H1 (cell line): ENCODE measurements around the gene VAT1L. TPM values are rescaled to one million over a fixed set of nuclear protein-coding genes. Genes with fewer than 3 reads are reported as not detected.

Source experiments
- CTCF ChIA-PET: fragments of 300-600 bp; sonication (Branson Sonifier 250); formaldehyde crosslinking; loops from one replicate; lab custom pipeline; 2021; ENCODE audit not compliant: partially characterized antibody; lab: Charles Lee
- POLR2A ChIA-PET: fragments of 300-600 bp; sonication (Branson Sonifier 250); formaldehyde crosslinking; loops from one replicate; lab custom pipeline; 2021; ENCODE audit warnings: inconsistent platforms; ENCODE audit not compliant: partially characterized antibody; lab: Charles Lee
- DNase-seq, 2 experiments: peaks; one replicate each; pipeline versions ENCODE4 v3.0.0 to v3.0.0-alpha.2; 2010 to 2022; ENCODE audit warnings: low spot score in 2 of 2, low read depth in 1 of 2, mixed read lengths in 1 of 2
- FAIRE-seq: peaks from 2 replicates; lab custom pipeline; 2011; peaks lifted over from hg19 to GRCh38; lab: Jason Lieb, UNC
- H2AFZ ChIP-seq: 2 replicates; pipeline ENCODE4 v1.8.1; 2012; ENCODE audit warnings: low read length, inconsistent platforms
- H2AK5ac ChIP-seq: 2 replicates; pipeline ENCODE4 v1.6.1; 2013; ENCODE audit warnings: low read depth, low read length
- H2BK120ac ChIP-seq: replicated peaks from 2 replicates; pipeline ENCODE3; 2013; ENCODE audit warnings: low read depth, low read length, inconsistent platforms
- H2BK12ac ChIP-seq: 2 replicates; pipeline ENCODE4 v1.6.1; 2013; ENCODE audit warnings: low read depth, low read length
- H2BK15ac ChIP-seq: 2 replicates; pipeline ENCODE4 v1.6.1; 2013; ENCODE audit warnings: low read length
- H2BK20ac ChIP-seq: 2 replicates; pipeline ENCODE4 v1.6.1; 2013; ENCODE audit warnings: low read length
- H2BK5ac ChIP-seq: 2 replicates; pipeline ENCODE4 v1.6.1; 2013; ENCODE audit warnings: low read depth, low read length
- H3K14ac ChIP-seq: 2 replicates; pipeline ENCODE4 v1.6.1; 2013; ENCODE audit warnings: inconsistent platforms; ENCODE audit not compliant: insufficient read length
- H3K18ac ChIP-seq: 2 replicates; pipeline ENCODE4 v1.6.1; 2013; ENCODE audit warnings: low read length; ENCODE audit errors: extremely low read depth
- H3K23ac ChIP-seq: 2 replicates; pipeline ENCODE4 v1.6.1; 2013; ENCODE audit warnings: inconsistent platforms; ENCODE audit not compliant: insufficient read length
- H3K23me2 ChIP-seq: 2 replicates; pipeline ENCODE4 v1.6.1; 2013; ENCODE audit warnings: low read depth, low read length
- H3K27ac ChIP-seq: 2 replicates; pipeline ENCODE4 v1.6.1; 2011; ENCODE audit warnings: low read depth, low read length, inconsistent platforms
- H3K27me3 ChIP-seq, 4 experiments: replicated peaks in 1 of 4; 1 replicate in 1 of 4; 2 replicates in 3 of 4; pipeline versions ENCODE4 v1.6.1 to v1.8.1; 2011 to 2013; ENCODE audit warnings: low read length in 3 of 4, mild to moderate bottlenecking in 3 of 4, inconsistent platforms in 2 of 4, mixed read lengths in 2 of 4, moderate library complexity in 1 of 4; ENCODE audit not compliant: control insufficient read depth in 3 of 4, insufficient read depth in 3 of 4; ENCODE audit errors: extremely low read depth in 1 of 4
- H3K36me3 ChIP-seq, 4 experiments: 2 replicates each; pipeline versions ENCODE4 v1.6.1 to v1.8.1; 2011 to 2013; ENCODE audit warnings: mild to moderate bottlenecking in 4 of 4, low read length in 3 of 4, moderate library complexity in 2 of 4, control low read depth in 1 of 4, inconsistent platforms in 1 of 4; ENCODE audit not compliant: insufficient read depth in 4 of 4, control insufficient read depth in 2 of 4
- H3K4ac ChIP-seq: replicated peaks from 2 replicates; pipeline ENCODE3; 2013; ENCODE audit warnings: low read length, low read depth, mixed read lengths, inconsistent platforms; ENCODE audit not compliant: insufficient read length
- H3K4me1 ChIP-seq, 4 experiments: replicated peaks in 1 of 4; 1 replicate in 1 of 4; 2 replicates in 3 of 4; pipeline versions ENCODE4 v1.6.1 to v1.8.1; 2011 to 2013; ENCODE audit warnings: low read length in 3 of 4, inconsistent platforms in 2 of 4, mixed read lengths in 1 of 4; ENCODE audit not compliant: insufficient read depth in 4 of 4, control insufficient read depth in 3 of 4
- H3K4me2 ChIP-seq, 2 experiments: 2 replicates each; pipeline versions ENCODE4 v1.6.1 to v1.8.1; 2011 to 2013; ENCODE audit warnings: low read depth in 2 of 2, low read length in 2 of 2, control low read depth in 1 of 2, inconsistent platforms in 1 of 2, mild to moderate bottlenecking in 1 of 2; ENCODE audit not compliant: insufficient read depth in 1 of 2
- H3K4me3 ChIP-seq, 4 experiments: fragments of 200-600, 300-600 bp in 1 of 4; sonication (generic), shearing (Covaris generic), sonication (Bioruptor Twin) in 1 of 4; 2 replicates each; pipeline versions ENCODE4 v1.5.1 to v1.8.1; 2011 to 2016; ENCODE audit warnings: low read length in 4 of 4, low read depth in 3 of 4, control low read depth in 2 of 4, inconsistent platforms in 2 of 4, mild to moderate bottlenecking in 2 of 4, mixed read lengths in 1 of 4, moderate library complexity in 1 of 4; ENCODE audit not compliant: insufficient read depth in 2 of 4; ENCODE audit errors: extremely low read depth in 1 of 4
- H3K56ac ChIP-seq: replicated peaks from 2 replicates; pipeline ENCODE3; 2013; ENCODE audit warnings: low read depth, mild to moderate bottlenecking, mixed read lengths, low read length, inconsistent platforms; ENCODE audit not compliant: insufficient read length
- H3K79me1 ChIP-seq: 2 replicates; pipeline ENCODE4 v1.6.1; 2013; ENCODE audit warnings: low read depth, low read length, control low read depth
- H3K79me2 ChIP-seq, 2 experiments: 2 replicates each; pipeline versions ENCODE4 v1.6.1 to v1.8.1; 2012 to 2013; ENCODE audit warnings: low read length in 2 of 2, mild to moderate bottlenecking in 2 of 2, inconsistent platforms in 1 of 2; ENCODE audit not compliant: insufficient read depth in 2 of 2, control insufficient read depth in 1 of 2
- H3K9ac ChIP-seq, 4 experiments: replicated peaks in 1 of 4; 1 replicate in 1 of 4; 2 replicates in 3 of 4; pipeline versions ENCODE4 v1.6.1 to v1.8.1; 2011 to 2013; ENCODE audit warnings: low read depth in 3 of 4, low read length in 3 of 4, control low read depth in 2 of 4, mild to moderate bottlenecking in 2 of 4, moderate library complexity in 2 of 4, inconsistent platforms in 1 of 4; ENCODE audit errors: extremely low read depth in 1 of 4
- H3K9me3 ChIP-seq, 2 experiments: 2 replicates each; pipeline versions ENCODE4 v1.6.1 to v1.8.1; 2012 to 2013; ENCODE audit warnings: mild to moderate bottlenecking in 2 of 2, moderate library complexity in 2 of 2, control low read depth in 1 of 2, inconsistent platforms in 1 of 2, low read depth in 1 of 2, low read length in 1 of 2, mixed read lengths in 1 of 2; ENCODE audit not compliant: insufficient read depth in 2 of 2
- H4K20me1 ChIP-seq, 2 experiments: replicated peaks in 1 of 2; 2 replicates each; pipeline versions ENCODE3 to v1.8.1; 2011 to 2013; ENCODE audit warnings: inconsistent platforms in 2 of 2, low read length in 2 of 2, mild to moderate bottlenecking in 1 of 2; ENCODE audit not compliant: insufficient read depth in 2 of 2, control insufficient read depth in 1 of 2
- H4K5ac ChIP-seq: 2 replicates; pipeline ENCODE4 v1.6.1; 2013; ENCODE audit warnings: low read length, low read depth, mixed read lengths, inconsistent platforms; ENCODE audit not compliant: insufficient read length
- H4K8ac ChIP-seq: 2 replicates; pipeline ENCODE4 v1.8.0; 2013; ENCODE audit warnings: mild to moderate bottlenecking, moderate library complexity, low read length, inconsistent platforms; ENCODE audit not compliant: insufficient read depth; ENCODE audit errors: extremely low read depth
- H4K91ac ChIP-seq: replicated peaks from 2 replicates; pipeline ENCODE3; 2013; ENCODE audit warnings: low read length, mixed read lengths, inconsistent platforms; ENCODE audit not compliant: insufficient read length
- ATF2 ChIP-seq: IDR thresholded peaks from 2 replicates; pipeline ENCODE4 v1.6.1; 2012; ENCODE audit warnings: low read length, inconsistent platforms
- ATF3 ChIP-seq: IDR thresholded peaks from 2 replicates; pipeline ENCODE4 v1.6.1; 2011; ENCODE audit warnings: low read depth, mild to moderate bottlenecking, low read length; ENCODE audit not compliant: insufficient read depth
- CBX8 ChIP-seq: fragments of 300-800, 300-1000 bp; sonication (generic); IDR thresholded peaks from 2 replicates; pipeline ENCODE4 v1.7.1; 2016; ENCODE audit warnings: low read depth, low read length, borderline replicate concordance
- GTF2F1 ChIP-seq: IDR thresholded peaks from 2 replicates; pipeline ENCODE4 v1.6.1; 2012; ENCODE audit warnings: low read depth, low read length, improper control_type of control experiment, borderline replicate concordance
- JUN ChIP-seq: IDR thresholded peaks from 2 replicates; pipeline ENCODE4 v1.6.1; 2011; ENCODE audit warnings: low read depth, mild to moderate bottlenecking, improper control_type of control experiment, low read length
- KDM1A ChIP-seq: fragments of 200-600, 300-600 bp; sonication (generic); IDR thresholded peaks from 2 replicates; pipeline ENCODE4 v1.7.1; 2016; ENCODE audit warnings: mild to moderate bottlenecking, low read length, borderline replicate concordance
- KDM4A ChIP-seq: IDR thresholded peaks from one replicate; pipeline ENCODE4 v1.7.1; 2012; ENCODE audit warnings: low read depth, mild to moderate bottlenecking, moderate library complexity, low read length, inconsistent platforms; ENCODE audit not compliant: severe bottlenecking
- MAFK ChIP-seq: IDR thresholded peaks from 2 replicates; pipeline ENCODE4 v1.6.1; 2012; ENCODE audit warnings: low read depth, mild to moderate bottlenecking, improper control_type of control experiment, low read length
- RFX5 ChIP-seq: IDR thresholded peaks from 2 replicates; pipeline ENCODE4 v1.6.1; 2011; ENCODE audit warnings: low read depth, low read length, improper control_type of control experiment, borderline replicate concordance
- SIRT6 ChIP-seq: IDR thresholded peaks from one replicate; pipeline ENCODE4 v1.7.1; 2012; ENCODE audit warnings: low read length, inconsistent platforms
- WGBS, 2 experiments: shearing (Covaris generic) in 1 of 2; methylation state at CpG; one replicate each; pipeline versions ENCODE4 v1.1.6 to v1.1.7; 2013 to 2015; ENCODE audit warnings: low lambda C conversion rate in 2 of 2, mixed read lengths in 2 of 2, inconsistent platforms in 1 of 2, low coverage in 1 of 2, missing lambda C conversion rate in 1 of 2; ENCODE audit not compliant: insufficient replicate concordance in 2 of 2, insufficient coverage in 1 of 2, insufficient read length in 1 of 2; ENCODE audit errors: extremely low coverage in 1 of 2, missing lambda C conversion rate in 1 of 2; 5-methylcytosine and 5-hydroxymethylcytosine counted together
- polyA plus RNA-seq, 7 experiments: library from polyadenylated mRNA; depleted of rRNA in 3 of 7; stranded (reverse) in 5 of 7; unstranded in 2 of 7; fragments of >200 nt in 5 of 7; fragments of 200-250 nt in 2 of 7; gene quantifications; 1 replicate in 5 of 7; 2 replicates in 1 of 7; 4 replicates in 1 of 7; pipeline versions ENCODE4 v1.2.1 to v1.2.3, GENCODE V29; 2011 to 2013; ENCODE audit warnings: missing spikeins in 2 of 7, mixed read lengths in 2 of 7
- total RNA-seq: library from RNA; stranded (reverse); fragmentation: NEBNext Ultra II Directional; extraction: Animal tissue kit (Norgen Biotek cat#: 25700); gene quantifications from 2 replicates; pipeline ENCODE4 v1.2.1, GENCODE V29; 2021

The VAT1L gene
- total and polyA plus RNA-seq, 2 of the 8 experiments (the other 6 are each of a cell fraction or from before 2014, with no cell fraction given): 46.3 to 48.2 TPM

- Histone ChIP-seq H3K4me3 (no peak overlapping the region), H3K79me1 (no peaks in the 10 kb centered on the region), H3K27ac (no peak overlapping the region), H3K4ac (no peak overlapping the region), H3K14ac (no peak overlapping the region), H4K5ac (no peak overlapping the region), H2BK120ac (no peak overlapping the region), H3K9ac (no peak overlapping the region), H3K9me3 (no peaks in the 10 kb centered on the region; a peak in 1 of 4 replicates), H2AK5ac (no peak overlapping the region), H3K79me2 (no peaks in the 10 kb centered on the region), H3K23me2 (no peaks in the 10 kb centered on the region), H2BK20ac (no peak overlapping the region), H4K8ac (no peak overlapping the region), H2BK15ac (no peak overlapping the region), H4K20me1 (no peaks in the 10 kb centered on the region), H2AFZ (no peak overlapping the region), H2BK5ac (no peak overlapping the region), H3K4me2 (no peak overlapping the region), H3K56ac (no peak overlapping the region), H3K36me3 (no peaks in the 10 kb centered on the region), H2BK12ac (no peak overlapping the region), H3K23ac (no peak overlapping the region), H4K91ac (no peak overlapping the region), H3K27me3 (no peaks in the 10 kb centered on the region), H3K4me1 (peaks cover 0 to 10% (median 6%) of the 10 kb centered on the region in 4 experiments; a peak in 4 of 7 replicates), H3K18ac (no peak overlapping the region)
- WGBS, 2 experiments: 83% methylated on average over 4 of the region's 4 CpGs; no CpG with 5 or more reads in 1 of the 2 experiments
- DNase-seq (no peak), FAIRE-seq (no peak)
- CTCF ChIA-PET: interaction anchor here (0.5 to 1.5 kb wide), 3 partner anchors 11 to 60 kb away, joined by 3 to 6 read pairs (median 4); no protein-coding TSS in a partner anchor
- no peak for TF ChIP-seq GTF2F1
- no peak for TF ChIP-seq JUN
- TF ChIP-seq KDM1A: no peak
- TF ChIP-seq KDM4A: no peak
- TF ChIP-seq SIRT6: no peak
- TF ChIP-seq ATF3: no peak
- no peak for TF ChIP-seq ATF2
- TF ChIP-seq RFX5: no peak
- TF ChIP-seq MAFK: no peak
- no peak for TF ChIP-seq CBX8
- POLR2A ChIA-PET: no interaction called here
Observed at GRCh38 chr16:77912617-77913016, 124.3 kb downstream of the VAT1L start.
